Ecto neural progenitor cell (in vitro differentiated cells): ENCODE measurements around the gene REV3L.

Source experiments
- DNase-seq: peaks from one replicate; pipeline ENCODE4 v3.0.0-alpha.2; 2018; ENCODE audit warnings: low spot score

Gene REV3L

DNA sequence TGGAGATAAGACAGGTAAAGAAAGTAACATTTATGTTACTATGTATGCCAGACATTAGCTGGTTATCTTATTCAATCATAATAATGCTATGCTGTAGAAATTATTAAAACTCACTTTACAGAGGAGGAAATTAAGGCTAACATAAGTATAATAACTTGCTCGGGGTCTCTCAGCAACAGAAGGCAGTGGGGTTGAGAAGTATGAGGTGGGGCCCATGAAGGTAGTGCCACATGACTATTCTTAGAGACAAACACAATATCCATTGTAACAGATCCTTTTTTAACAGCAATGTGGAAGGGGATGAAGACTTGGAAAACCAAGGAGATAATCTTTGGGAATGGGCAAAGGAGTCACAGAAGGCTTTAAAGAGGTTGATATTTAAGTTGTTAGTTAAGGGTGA is 11.5 kb downstream of the REV3L start:
- no peak for DNase-seq

DNA sequence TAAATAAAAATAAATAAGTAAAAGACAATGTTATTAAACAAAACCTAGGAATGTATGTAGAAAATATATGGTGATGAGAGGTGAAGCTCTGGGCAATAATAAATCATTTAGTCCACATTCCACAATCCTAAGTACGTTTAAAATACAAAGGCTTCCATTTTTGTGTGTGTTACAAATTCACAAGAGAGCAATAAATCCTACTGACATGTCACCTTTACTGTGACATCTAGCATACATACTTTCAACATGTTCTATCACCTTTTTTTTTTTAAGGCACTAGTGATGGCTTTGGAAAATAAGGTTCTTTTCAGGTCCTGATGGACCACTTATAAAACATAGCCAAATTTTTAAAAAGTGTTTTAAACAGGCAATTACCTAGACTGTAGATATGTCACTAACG is 12.0 kb downstream of the REV3L start:
- no peak for DNase-seq

DNA sequence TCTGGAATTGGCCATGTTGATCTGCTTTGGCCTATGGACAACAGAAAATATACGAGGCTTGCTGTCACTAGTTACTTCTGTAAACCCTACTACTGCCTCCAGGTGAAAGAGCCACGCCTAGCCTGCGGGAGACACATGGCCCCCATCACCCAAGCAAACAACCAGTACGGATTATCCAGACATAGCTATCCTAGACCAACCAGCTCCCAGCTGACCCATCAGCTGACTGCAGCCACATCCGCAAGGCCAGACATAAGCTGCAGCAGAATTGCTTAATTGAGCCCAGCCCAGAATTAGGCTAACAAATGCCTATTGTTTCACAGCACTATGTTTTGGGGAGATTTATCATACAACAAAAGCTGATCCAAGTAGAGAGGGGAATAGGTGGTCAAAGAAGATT is 13.5 kb downstream of the REV3L start:
- no peak for DNase-seq

DNA sequence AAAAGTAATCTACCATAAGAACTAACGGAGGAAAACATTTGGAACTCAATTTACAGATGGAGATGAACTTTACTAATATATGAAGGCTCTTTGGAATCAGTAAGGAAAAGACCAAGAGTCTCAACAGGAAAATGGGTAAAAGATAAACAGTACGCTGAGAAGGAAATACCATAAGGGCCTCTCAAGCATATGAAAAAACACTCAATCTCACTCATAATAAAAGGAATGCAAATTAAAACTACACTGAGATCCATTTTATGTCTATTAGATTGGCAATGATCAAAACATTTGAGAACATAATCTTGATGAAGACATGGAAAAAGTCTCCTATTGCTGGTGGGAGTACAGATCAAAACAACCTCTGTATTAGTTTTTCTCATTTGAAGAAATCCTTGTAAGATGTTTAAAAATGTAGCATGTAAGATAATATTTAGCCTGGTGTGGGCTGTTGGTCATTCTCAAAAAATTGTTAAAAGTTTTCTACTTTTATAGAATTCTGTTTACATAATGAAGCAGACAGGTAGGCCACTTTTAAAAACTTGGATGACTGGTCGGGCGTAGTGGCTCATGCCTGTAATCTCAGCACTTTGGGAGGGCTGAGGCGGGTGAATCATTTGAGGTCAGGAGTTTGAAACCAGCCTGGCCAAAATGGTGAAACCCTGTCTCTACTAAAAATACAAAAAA is 14.5 kb downstream of the REV3L start:
- no peak for DNase-seq

DNA sequence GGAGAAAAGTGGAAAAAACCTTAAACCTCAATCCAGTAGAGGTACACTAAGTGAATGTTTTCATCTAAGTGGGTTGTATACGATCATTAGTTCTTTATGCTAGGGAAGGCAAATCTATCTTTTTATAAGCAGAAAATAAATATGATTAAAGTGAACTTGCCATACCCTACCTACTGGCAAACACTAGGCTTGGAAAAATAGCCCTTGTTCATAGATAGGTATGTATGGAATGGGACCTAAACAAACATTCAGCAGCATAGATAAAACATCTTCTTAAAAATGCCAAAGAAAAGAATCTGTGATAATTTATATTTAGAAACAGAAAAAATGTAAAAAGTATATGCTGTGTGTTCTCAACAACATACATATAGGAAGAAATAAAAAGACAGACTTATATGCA is 18.8 kb downstream of the REV3L start:
- no peak for DNase-seq

DNA sequence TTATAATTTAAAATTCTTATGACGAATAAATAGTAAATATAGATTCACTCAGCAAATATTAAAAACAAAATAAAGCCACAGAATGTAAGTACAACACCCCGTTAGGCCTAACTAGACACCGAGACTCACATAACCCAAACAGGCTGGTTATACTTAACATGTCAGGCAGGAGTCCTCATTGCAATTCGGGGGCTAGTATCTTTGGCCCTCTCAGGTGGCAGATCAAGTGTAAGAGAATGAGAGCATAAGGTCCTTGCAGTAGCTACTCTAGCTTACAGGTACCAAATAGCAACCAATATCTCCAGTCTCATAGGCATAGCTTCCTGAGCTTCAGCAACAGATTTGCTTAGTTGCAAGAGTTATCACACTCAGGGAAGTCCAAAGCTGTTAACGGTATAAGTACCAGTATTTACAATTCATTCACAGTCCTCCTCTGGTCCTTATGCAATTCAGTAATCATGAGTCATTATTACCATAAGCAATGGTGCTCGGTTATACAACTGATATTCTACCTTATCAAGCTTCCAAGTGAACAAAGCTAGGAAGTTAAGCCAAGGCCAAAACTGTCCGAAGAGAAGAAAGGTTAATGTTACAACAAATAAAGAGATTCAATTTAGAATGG is 20.1 kb downstream of the REV3L start:
- DNase-seq = no peak

DNA sequence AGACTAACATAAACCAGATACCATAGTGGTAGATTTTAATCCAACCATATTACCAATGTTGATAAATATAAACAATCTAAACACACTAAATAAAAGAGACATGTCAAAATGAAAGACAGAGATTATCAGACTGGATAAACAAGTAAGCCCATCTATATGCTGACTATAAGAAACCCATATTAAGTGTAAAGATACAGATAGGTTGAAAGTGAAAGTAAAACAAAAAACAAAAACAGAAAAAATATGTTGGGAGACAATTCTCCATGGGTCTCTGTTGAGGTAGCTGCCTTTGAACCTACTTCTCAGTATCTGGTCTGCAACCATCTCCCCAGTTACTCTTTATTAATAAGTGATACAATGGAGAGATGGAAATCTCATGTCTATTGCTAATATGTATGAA is 21.2 kb downstream of the REV3L start:
- no peak for DNase-seq

DNA sequence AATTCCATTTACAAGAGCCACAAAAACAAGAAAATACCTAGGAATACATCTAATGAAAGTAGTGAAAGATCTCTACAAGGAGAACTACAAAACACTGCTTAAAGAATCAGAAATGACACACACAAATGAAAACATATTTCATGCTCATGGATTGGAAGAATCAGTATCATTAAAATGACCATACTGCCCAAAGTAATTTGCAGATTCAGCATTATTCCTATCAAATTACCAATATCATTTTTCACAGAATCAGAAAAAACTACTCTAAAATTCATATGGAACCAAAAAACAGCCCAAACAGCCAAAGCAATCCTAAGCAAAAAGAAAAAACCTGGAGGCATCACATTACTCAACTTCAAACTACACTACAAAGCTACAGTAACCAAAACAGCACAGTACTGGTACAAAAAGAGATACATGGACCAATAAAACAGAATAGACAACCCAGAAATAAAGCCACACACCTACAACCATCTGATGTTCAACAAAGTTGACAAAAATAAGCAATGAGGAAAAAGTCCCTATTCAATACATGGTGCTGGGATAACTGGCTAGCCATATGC is 24.3 kb downstream of the REV3L start:
- no peak for DNase-seq

DNA sequence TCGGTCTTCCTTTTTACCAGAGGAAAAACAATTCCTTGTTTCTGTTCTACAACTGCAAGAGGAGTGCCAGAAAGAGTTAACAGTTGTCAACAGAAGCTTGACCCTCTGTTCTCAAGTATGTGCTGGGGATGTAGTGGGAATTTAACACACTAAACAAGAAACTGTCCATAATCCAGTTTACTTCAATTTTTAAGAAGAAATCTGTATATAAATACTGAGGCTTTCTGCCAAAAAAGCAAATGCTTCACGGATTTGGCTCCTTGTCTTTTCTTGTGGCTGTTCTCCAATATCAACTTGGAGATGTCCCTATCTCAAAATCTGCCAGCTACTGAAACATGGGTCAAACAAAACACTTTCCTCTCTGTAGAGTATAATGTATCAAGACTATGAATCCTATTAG is 26.8 kb downstream of the REV3L start:
- DNase-seq = no peak

DNA sequence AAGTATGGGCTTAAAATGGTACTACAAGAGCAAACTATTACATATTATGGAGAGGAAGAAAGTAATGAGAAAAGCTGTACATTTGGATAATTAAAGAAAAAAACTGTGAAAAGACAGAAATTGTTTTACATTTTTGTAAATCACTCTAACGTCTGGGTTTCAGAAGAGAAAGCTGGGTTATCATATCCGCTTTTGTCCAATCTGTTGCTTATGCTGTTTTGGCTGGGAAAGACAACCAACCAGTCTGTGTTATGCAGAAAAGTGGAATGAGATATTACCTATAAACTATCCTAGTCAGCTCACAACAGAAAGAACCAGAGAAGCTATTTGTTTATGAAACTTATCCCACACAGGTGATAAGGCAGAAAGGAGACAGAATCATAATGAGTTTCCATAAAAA is 32.4 kb downstream of the REV3L start:
- DNase-seq = no peak

DNA sequence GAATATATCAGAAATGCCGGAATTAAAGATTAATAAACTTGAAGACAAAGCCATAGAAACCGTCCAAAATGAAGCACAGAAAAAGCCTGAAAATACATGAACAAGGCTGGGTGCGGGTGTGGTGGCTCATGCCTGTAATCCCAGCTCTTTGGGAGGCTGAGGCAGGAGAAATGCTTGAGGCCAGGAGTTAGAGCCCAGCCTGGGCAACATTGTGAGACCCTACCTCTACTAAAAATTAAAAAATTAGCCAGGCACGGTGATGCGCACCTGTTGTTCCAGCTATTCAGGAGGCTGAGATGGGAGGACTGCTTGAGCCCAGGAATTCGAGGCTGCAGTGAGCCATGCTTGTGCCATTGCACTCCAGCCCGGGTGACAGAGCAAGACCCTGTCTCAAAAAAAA is 32.9 kb downstream of the REV3L start:
- DNase-seq = no peak

DNA sequence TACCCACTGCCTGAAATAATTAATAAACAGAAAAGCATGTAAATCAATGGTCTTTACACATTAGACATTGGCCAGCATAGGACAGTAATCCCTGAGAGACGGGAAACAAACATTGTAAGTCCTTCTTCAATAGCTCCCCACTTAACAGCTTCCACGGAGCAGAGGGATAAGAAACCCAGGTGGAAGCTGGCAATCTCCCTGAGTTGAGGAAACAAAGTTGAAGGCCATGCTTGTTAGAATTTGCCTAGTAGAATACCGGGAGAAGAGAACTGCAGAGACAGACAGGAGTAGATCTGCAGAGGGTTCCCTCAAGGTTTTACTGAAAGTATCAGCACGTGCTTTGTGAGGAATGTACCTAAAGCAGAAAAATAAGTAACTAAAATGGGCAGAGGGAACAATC is 33.9 kb downstream of the REV3L start:
- DNase-seq = no peak

DNA sequence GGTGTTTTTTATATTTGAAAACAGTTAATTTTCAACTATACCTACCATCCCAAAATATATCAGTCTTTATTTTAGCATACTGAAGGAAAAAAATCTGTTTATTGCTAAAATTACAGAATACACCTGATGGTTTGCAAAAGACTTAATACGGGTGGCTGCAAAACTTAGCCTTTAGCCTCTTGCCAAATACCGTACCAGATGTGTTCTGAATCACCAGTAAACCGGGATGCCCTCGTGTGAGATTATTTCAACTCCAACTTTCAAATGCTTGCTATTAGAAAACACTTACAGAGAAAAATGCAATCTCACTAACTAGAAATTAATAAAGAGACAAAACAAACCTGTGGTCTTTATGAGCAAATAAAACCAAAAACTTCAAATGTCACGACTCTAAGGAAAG is 36.0 kb downstream of the REV3L start:
- no peak for DNase-seq

DNA sequence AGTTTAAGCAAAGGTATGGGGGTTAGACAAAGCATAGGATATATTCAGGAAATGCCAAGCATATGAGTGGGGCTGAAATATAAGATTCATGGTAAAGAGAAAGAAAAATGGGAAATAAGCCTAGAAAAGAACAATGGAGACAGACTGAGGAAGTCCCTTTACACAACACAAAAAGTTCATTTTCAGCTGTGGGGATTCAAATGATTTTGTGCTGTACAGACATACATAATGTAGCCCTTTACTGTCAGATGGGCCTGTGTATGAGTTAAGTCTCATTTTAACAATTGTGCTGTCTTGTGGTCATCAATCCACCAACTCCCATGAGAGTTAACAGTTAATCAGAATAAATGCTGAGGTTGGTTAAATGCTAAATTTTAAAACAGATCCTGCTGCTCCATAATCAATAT is 37.2 kb downstream of the REV3L start:
- no peak for DNase-seq

DNA sequence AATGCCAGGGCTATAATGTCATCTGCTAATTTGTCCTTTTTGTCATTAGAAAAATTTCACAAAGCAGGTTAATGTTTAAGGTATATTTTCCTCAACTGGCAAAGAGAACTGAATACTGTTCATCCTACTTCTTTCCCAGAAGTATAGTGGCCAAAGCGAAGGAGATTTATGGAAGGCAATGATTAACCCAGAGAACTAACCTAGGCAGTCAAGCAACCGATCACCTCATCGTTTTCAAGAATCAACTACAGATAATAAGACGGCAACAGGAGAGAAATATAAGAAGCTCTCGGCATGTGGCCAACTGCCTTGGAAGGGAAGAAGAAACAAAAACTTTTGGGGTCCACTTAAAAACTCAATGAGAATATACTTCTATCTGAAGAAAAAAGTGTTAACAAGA is 38.2 kb downstream of the REV3L start:
- no peak for DNase-seq

DNA sequence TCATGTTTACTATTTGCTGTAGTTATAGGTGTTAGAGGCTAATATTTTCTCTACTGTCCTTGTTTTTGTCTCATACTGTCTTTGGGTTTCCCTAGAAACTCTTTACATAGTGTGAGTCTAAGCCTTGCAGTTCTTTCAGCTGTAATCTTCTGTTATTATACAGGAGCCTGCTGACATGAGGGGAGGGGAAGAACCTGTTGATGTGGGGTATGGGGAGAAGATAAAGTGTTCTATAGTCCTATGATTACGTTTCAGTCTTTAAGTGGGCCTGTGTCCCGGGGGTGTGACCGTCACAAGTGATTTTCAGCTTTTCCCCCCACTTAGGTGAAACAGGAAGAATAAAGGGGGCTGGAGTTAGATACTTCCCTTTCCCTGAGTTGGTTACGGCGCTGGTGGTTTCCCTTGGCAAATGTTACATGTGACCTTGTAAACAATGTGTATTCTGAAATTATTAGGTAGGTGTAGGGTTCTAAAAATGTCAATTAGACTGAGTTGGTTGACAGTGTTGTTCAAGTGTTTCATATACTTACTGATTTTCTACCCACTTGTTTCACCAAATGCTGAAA is 41.3 kb downstream of the REV3L start:
- no peak for DNase-seq

DNA sequence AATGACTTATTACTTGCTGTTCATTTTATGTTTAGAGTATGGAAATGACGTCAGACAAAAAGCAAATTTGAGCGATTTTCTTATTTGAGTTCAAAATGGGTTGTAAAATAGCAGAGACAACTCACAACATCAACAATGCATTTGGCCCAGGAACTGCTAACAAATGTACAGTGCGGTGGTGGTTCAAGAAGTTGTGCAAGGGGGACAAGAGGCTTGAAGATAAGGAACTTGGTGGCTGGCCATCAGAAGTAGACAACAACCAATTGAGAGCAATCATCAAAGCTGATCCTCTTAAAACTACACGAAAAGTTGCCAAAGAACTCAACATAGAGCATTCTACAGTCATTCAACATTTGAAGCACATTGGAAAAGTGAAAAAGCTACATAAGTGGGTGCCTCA is 43.8 kb downstream of the REV3L start:
- DNase-seq = no peak

DNA sequence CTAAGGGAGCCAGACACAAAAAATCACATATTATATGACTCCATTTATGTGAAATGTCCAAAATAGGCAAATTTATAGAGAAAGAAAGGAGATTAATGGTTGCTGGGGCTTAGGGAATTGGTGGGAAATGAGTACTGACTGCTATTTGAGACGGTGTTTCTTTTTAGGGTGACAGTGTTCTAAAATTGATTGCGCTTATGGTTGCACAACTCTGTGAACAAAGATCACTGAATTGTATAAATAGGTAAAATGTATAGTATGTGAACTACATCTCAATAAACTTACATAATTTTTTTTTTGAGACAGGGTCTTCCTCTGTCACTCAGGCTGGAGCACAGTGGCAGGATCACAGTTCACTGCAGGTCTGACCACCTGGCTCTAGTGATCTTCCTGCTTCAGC is 45.4 kb downstream of the REV3L start:
- no peak for DNase-seq

DNA sequence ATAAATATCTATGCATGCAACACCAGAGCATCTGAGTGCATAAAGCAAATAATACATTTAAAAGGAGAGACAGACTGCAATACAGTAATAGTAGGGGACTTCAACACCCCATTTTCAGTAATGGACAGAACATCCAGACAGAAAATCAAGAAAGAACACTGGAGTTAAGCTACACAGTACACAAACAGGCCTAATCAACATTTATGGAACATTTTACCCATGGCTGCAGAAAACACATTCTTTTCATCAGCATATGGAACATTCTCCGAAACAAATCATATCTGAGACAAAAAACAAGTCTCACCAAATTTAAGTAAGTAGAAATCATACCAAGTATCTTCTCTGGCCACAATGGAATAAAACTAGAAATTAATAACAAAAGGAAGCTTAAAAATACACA is 50.5 kb downstream of the REV3L start:
- DNase-seq = no peak

DNA sequence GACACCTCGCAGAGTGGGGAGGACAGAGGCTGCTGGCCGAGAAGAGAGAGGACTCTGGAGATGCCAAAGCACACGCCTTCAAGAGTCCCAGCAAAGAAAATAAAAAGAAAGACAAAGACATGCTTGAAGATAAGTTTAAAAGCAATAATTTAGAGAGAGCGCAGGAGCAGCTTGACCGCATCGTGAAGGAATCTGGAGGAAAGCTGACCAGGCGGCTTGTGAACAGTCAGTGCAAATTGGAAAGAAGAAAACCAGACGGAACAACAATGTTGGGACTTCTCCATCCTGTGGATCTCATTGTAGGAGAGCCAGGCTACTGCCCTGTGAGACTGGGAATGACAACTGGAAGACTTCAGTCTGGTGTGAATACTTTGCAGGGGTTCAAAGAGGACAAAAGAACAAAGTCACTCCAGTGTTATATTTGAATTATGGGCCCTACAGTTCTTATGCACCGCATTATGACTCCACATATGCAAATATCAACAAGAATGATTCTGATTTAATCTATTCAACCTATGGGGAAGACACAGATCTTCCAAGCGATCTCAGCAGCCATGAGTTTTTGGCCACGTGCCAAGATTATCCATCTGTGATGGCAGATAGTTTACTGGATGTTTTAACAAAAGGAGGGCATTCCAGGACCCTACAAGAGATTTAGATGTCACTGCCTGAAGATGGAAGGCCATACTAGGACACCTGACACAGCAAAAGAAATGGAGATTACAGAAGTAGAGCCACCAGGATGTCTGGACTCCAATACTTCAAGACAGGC is 52.2 kb downstream of the REV3L start:
- DNase-seq = no peak

DNA sequence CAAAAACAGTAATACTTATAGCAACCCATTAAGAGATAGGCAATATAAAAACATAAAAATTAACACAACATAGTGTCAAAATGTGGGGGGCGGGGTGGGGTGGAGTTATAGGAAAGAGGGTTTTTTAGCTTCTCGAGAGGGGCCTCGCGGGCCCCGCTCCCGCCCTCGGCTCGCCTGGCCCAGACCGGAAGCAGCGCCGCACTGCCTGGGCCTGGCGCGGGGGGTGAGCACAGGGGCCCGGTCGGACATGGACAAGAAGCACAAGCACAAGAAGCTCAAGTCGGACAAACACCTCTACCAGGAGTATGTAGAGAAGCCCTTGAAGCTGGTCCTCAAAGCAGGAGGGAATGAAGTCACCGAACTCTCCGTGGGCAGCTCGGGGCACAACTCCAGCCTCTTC is 53.4 kb downstream of the REV3L start:
- no peak for DNase-seq

DNA sequence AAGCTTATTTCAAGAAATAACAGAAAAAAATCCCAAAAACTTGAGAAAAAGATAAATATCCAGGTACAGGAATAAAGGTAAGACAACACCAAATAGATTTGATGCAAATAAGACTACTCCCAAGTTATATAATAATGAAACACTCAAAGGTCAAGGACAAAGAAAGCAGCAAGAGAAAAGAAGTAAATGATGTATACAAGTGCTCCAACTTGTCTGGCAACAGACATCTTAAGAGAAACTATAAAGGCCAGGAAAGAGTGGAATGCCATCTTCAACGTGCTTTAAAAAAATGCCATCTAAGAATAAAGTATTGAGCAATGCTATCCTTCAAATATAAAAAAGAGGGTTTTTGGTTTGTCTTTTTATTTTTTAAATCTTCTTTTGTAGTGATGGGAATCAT is 54.2 kb downstream of the REV3L start:
- DNase-seq = no peak
